AG09309 (cell line): Measurements from ENCODE around the gene TXNL4B.

Experiments
- DNase-seq: peaks from one replicate; pipeline ENCODE4 v3.0.0-alpha.2; 2010; ENCODE audit warnings: low read depth
- H3K4me3 ChIP-seq: 2 replicates; pipeline ENCODE4 v1.5.1; 2011; ENCODE audit warnings: mild to moderate bottlenecking, low read depth, low read length, moderate library complexity; ENCODE audit not compliant: control insufficient read depth
- CTCF ChIP-seq: IDR thresholded peaks from 2 replicates; pipeline ENCODE4 v1.5.1; 2011; ENCODE audit warnings: mild to moderate bottlenecking, low read depth, low read length, inconsistent platforms; ENCODE audit not compliant: insufficient read depth, control insufficient read depth; ENCODE audit errors: missing control alignments

TXNL4B gene

GRCh38 chr16:72108353-72109102, 15.1 kb upstream of the TXNL4B start:
- no peak overlapping the region for H3K4me3 ChIP-seq
- no peak for DNase-seq
- TF ChIP-seq CTCF, result no peak

- no peak overlapping the region for H3K4me3 ChIP-seq
- no peak for TF ChIP-seq CTCF
- no peak for DNase-seq
Measured at GRCh38 chr16:72107371-72107770, 14.0 kb upstream of the TXNL4B start.

- no peak for TF ChIP-seq CTCF
- no peak overlapping the region for H3K4me3 ChIP-seq
- no peak for DNase-seq
Measured at GRCh38 chr16:72105978-72106377, 12.6 kb upstream of the TXNL4B start.

GRCh38 chr16:72104905-72105304, 11.5 kb upstream of the TXNL4B start:
- no peak for TF ChIP-seq CTCF
- H3K4me3 ChIP-seq, result no peak overlapping the region
- DNase-seq, result no peak

GRCh38 chr16:72101195-72101594, 7.8 kb upstream of the TXNL4B start:
- TF ChIP-seq CTCF, result no peak
- no peak for DNase-seq

GRCh38 chr16:72099377-72099818, 6.0 kb upstream of the TXNL4B start:
- DNase-seq, result no peak
- no peak overlapping the region for H3K4me3 ChIP-seq
- TF ChIP-seq CTCF, result peak; percentile 57

More at GRCh38 chr16:72101195-72101594, 7.8 kb upstream of the TXNL4B start:
- no peak overlapping the region for H3K4me3 ChIP-seq
